CD4-positive, alpha-beta T cell treated with Interleukin-21 for 1 hour (primary cell): ENCODE measurements around the gene THEM4.
"Not testable (repeated sequence)": the region's sequence is repeated elsewhere in the genome, so short reads cannot be mapped to it uniquely, and the experiment has no call there.

Experiments used
- DNase-seq: peaks from one replicate; pipeline ENCODE4 v3.0.0-alpha.2; 2020

The THEM4 gene

DNA sequence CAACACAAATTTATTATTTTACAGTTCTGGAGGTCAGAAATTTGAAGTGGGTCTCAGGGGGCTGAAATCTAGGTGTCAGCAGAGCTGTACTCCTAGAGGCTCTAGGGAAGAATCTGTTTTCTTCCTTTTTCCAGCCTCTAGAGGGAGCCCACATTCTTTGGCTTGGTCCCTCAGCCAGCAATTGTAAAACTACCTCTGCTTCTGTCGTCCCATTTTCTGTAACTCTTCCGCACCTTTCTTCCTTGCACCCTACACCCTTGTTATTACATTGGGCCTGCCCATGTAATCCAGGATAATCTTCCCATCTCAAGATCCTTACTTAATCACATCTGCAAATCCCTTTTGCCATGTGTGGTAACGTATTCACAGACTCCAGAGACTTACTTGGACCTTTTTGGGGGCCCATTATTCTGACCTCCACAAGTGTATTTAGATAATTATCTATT, 24.8 kb upstream of the THEM4 start:
- peak; percentile 78 for DNase-seq

DNA sequence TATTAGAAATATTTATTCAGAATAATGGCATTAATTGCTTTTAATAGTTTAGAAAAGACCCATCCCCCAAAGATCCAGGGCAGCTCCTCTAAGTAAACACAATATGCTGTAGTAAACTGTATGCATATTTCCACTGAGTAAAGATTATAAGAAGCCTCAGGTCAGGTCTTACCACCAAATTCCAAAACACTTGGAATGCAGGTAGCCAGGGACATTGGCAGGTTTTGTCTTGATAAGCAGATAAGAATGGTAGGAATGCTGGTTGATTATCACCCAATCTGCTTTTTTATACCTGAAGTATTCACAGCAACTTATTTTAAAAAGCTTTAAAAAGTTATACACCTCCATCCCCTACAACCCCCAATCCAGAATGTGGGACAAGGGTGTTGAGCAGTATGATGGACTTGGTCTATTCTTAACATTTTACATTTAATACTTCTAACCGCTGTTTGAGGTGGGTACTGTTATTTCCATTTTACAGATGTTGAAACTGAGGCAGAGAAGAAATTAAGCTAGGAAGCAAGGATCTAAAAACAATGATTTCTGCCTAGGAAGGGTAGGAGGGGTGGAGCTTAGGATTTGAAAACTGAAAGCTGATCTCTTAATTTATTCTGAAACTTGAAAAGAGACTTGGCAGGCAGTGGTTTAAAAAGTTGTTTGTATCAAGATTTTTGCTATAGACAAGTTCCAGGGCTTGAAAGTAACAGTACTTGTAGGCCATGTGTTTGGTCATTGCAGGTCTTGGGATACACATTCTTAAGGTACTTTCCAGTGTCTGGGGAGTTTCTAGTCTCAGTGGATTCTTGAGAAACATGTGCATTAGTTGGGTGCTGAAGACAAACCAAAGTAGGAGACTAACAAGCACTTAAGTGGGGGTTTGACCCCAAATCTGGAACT, 15.6 kb upstream of the THEM4 start:
- DNase-seq, result peak; percentile 28

DNA sequence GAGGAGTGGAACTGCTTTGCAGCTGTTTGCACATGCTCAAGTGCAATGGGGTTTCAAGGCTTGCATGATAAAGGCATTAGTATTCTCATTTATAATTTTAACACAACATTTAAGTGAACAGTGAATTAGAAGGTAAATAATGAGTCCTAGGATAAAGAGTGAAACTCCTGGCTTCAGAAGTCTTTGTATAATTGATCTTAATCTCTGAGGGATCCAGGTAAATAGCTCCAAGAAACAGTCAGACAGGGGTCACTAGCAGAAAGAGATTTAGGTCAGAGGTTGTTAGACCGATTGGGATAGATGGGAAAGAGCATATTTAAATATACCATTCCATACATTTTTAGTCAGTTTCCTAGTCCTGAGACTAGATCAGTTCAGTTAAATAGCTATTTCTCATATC, 14.1 kb upstream of the THEM4 start:
- DNase-seq, result no peak

DNA sequence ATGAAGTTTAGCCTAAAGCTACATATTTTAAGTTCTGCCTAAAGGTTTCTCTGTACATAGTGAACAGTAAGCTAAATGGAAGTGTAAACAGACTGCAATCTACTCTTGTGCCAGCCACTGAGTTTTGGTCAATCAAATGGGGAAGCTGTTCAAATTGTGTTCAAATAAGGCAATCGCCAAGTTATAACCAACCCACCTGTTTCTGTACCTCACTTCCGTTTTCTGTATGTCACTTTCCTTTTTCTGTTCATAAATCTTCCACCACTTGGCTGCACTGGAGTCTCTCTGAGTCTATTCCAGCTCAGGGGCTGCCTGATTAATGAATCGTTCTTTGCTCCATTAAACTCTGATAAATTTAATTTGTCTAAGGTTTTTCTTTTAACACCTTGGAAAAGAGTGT, 10.8 kb upstream of the THEM4 start:
- DNase-seq, result no peak

DNA sequence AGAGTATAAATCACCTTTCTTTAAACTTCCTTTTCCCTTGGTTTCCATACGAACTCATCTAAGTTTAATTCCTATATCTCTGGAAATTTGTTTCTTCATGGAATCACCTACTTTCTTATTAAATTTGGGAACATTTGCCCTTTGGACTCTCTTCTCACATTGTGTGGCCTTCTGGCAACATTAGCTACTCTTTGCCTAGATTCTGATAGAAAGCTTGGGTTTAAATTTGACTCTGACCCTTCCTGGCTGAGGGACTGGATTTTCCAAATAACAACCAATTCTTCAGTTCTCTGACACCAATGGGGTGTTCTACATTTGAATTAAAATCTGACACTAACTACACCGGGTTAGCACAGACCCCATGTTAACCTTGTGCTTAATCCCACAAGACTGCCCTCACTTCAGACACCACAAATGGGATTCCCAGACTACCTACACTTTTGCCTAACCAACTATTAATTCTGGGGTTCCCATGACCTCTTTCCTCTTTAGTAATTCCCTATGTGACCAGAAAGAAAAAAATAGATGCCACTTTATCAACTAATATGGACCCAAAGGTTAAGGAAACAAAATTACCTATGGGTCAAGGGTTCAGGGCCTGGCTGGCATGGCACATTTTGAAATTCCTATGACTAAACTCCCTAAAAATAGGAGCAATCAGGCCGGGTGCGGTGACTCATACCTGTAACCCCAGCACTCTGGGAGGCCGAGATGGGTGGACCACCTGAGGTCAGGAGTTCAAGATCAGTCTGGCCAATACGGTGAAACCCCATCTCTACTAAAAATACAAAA, 9.7 kb upstream of the THEM4 start:
- DNase-seq, result no peak

DNA sequence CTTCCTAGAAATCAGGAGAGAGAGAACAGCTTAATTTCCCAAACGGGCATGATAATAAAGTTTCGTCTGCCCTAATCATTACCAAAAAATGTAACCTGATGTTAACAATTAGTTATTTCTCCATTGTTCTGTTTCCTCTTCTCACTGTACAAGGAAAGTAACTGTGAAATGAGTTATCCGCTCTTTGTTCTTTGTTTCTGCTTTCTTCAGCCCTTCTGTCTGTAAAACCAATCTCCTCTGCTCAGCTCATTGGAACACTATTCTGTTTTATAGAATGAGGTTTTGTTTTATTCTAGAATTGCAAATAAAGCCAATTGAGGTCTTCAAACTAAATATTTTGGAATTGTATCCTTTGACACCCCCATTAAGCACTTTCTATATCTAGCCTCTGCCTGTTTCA, 8.8 kb upstream of the THEM4 start:
- no peak for DNase-seq

DNA sequence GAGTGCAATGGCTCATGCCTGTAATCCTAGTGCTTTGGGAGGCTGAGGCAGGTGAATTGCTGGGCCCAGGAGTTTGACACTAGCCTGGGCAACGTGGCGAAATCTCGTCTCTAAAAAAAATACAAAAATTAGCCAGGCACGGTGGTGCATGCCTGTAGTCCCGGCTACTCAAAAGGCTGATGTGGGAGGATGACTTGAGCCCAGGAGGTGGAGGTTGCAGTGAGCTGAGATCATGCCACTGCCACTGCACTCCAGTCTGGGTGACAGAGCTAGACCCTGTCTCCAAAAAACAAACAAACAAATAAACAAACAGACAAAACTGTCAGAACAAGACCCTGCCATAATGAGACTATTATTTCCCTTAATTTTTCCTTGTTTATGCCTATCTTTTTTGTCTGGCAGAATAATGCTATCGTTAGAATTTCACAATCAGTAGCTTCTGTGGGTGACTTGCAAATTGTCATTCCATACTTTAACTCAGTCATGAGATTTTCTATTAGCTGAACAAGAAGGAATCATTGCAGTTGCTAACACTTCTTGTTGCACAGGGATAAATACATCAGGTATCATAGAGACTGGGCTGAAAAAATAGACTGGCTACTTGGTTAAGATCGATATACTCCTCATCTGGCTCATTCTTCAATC, 7.5 kb upstream of the THEM4 start:
- no peak for DNase-seq

DNA sequence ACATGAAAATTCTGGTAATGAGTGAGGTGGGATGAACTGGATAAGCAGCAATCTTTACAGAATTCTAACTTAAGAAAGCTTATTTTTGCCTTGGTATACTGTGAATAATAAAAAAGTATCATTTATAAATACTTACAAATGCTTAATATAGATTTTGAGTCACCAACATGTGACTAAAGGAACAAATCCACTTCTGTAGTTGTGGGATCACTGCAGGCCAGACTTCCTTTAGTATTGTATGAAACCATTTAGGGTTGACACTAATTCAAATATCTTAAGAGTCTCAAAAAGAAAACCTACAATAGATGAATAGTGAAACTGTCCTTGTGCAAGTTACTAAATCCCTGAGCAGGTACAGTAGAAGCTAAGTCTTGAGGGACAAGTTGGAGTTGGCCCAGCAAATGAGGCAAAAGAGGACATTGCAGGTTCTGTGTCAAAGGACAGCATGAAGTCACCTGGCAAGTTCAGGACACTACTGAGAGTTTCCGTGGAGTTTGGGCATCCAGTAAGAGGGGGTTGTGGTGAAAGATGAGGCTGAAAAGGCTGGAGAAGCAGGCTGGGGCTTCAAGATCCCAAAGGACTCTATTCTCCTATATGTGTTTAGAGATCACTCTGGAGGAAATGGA, 5.9 kb upstream of the THEM4 start:
- no peak for DNase-seq

DNA sequence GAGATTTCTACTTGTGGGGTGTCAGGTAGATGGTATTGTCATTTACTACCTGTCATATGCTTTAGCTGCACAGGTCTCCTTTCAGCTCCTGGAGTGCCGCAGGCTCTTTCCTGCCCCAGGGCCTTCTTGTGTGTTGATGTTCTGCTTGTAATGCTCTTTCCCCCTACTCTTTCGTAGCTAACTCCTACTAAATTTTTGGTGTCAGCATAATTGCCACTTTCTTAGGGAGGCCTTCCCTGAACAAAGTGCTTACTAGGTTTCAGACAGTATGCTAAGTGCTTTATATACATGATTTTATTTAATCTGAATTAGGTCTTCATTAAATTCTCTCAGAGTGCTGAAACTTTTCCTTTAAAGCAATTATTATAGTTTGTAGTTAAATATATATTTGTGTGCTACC, 4.8 kb upstream of the THEM4 start:
- no peak for DNase-seq

DNA sequence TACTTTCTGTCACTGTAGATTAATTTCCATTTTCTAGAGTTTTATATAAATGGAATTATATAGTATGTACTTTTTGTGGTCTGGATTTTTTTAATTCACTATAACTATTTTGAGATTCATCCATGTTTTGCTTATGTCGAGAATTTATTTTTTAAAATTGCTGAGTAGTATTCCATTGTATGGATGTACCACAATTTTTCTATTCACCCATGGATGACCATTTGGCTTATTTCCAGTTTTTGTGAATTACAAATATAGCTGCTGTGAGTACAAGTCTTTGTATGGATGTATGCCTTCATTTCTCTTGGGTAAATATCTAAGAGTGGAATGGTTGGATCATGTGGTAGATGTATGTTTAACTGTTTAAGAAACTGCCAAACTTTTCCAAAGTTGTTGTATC, 3.7 kb upstream of the THEM4 start:
- DNase-seq, result no peak

DNA sequence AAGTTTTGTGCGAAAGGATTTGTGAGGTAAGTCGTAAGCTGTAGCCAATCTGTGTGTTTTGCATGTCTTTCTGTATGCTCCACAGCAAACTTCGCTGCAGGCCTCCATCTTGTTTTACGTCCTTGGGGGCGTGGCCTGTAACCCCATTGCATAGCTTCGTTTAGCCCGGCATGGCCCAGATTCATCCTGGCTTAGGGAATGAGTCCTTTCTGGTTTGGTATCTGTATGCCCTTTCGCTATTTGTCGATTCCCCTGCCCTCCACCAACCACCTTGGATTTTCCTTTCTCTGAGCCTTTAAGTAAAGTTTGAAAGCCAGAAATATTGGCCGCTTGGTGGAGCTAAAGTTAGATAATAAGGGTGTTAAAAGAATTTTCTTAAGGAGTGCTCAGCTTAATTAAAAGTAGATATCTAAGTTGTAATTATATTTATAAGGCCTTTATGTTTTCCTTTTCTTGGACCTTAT, 1.1 kb downstream of the THEM4 start:
- DNase-seq, result no peak

DNA sequence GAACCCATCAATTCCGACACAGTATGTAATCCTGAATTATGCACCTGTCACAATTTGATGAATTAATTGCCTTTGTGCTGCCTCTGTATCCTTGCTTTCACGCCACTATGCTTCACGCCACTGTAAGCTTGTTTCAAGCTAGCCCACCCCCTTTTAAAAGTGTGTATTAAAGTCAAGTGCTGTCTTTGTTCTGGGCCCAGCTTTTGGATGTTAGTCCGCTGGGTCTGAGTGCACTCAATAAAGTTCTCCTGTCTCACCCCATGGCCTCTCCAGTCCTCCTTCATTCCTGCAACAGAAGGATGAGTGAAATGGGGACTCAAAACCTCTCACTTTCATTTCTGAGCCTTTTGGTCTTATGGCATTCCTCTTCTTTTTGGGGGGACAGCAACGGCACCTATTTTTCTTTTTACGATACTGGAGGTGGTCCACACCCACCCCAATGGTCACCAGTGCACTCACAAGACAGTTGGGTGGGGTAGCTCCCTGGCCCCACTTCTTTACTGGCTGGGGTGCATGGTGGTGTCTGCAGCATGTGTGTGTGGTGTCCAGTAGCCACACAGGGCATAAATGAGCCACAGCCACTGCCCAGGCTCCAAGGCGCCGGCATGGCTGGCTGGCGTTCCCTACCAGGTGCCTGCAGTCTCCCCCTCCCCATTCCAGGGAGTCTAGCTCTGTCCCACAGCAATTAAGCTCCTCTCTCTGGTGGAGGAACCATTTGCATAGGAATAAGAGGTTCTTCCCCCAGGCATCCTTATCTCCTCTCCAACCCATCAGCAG, 1.8 kb downstream of the THEM4 start:
- no peak for DNase-seq

DNA sequence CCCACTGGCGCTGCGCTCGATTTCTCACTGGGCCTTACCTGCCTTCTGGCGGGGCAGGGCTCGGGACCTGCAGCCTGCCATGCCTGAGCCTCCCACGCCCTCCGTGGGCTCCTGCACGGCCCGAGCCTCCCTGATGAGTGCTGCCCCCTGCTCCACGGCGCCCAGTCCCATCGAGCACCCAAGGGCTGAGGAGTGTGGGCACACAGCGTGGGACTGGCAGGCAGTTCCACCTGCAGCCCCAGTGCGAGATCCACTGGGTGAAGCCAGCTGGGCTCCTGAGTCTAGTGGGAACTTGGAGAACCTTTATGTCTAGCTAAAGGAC, 3.0 kb downstream of the THEM4 start:
- not testable (repeated sequence) for DNase-seq

DNA sequence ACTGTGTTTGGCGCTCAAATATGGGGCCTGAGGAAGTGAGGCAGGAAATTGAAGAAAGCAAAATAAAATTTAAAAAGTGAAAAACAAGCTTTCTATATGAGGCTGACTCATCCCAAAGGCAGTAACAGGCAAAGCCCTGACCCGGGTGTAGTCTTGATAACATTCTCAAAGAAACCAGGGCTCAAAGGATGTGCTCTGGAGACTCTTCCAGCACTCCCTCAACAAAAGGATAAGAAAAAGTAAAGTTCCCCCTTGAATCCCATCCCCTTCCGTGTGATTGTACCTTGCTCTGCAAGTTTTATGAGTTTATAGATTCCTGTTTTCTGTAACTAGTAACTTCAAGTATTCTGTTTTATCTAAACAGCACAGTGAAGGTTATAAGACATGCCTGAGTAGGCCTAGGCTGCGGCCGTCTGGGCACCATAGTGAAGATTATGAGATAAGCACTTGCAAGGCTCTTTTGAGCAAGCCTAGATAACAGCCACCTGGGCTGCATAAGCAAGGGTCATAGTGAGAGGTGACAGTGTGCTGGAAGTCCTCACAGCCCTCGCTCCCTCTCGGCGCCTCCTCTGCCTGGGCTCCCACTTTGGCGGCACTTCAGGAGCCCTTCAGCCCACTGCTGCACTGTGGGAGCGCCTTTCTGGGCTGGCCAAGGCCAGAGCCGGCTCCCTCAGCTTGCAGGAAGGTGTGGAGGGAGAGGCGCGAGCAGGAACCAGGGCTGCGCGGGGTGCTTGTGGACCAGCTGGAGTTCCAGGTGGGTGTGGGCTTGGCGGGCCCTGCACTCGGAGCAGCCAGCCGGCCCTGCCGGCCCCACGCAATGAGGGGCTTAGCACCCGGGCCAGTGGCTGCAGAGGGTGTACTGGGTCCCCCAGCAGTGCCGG, 3.6 kb downstream of the THEM4 start:
- DNase-seq, result peak; percentile 30

DNA sequence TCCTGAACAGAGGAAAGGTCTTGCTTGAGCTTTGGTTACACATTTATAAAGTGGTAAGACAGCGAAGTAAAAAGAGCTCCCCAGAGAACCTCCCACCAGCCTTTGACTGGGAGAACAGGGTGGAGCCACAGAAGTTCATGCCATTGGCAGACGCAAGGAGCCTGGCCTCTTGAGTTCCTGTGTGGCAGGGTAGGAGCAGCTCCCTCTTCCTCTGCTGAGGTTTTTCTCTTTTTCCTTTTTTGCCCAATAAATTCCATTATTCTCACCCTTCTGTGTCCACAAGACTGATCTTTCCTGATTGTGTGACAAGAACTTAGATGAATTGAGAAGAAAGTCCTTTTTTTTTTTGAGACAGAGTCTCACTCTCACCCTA, 4.3 kb downstream of the THEM4 start:
- DNase-seq, result peak; percentile 72

DNA sequence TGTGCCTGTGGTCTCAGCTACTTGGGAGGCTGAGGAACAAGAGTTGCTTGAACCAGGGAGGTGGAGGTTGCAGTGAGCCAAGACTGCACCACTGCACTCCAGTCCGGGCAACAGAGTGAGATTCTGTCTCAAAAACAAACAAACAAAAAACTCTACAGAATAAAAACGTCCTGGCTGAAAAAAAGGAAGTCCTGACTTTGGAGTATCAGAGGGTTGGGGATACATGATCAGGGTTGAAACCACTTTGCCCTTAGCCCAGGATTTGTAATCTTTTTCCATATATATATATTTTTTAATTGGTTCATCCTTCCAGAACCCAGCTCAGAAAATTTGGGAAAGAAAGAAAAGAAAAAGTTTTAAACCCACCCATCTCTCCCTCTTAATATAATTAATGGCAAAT, 6.5 kb downstream of the THEM4 start:
- no peak for DNase-seq

DNA sequence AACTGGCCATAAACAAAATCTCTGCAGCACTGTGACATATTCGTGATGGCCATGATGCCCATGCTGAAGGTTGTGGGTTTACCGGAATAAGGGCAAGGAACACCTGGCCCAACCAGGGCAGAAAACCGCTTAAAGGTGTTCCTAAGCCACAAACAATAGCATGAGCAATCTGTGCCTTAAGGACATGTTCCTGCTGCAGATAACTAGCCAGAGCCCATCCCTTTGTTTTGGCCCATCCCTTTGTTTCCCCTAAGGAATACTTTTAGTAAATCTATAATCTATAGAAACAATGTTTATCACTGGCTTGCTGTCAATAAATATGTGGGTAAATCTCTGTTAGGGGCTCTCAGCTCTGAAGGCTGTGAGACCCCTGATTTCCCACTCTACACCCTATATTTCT, 8.5 kb downstream of the THEM4 start:
- DNase-seq, result not testable (repeated sequence)

DNA sequence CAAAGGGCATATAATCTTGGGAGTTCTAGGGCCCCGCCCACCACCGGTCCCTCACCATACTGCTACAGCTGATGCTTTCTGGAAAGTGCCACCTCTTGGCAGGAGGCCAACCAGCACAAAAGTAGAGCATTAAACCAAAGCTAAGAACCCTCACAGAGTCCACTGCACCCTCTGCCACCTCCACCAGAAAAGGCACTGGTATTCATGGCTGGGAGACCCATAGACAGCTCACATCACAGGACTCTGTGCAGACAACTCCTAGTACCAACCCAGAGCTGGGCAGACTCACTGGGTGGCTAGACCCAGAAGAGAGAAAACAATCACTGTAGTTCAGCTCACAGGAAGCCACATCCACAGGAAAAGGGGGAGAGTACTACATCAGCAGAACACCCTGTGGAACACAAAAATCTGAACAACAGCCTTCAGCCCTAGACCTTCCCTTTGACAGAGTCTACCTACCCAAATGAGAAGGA, 10.8 kb downstream of the THEM4 start:
- DNase-seq, result peak; percentile 76

DNA sequence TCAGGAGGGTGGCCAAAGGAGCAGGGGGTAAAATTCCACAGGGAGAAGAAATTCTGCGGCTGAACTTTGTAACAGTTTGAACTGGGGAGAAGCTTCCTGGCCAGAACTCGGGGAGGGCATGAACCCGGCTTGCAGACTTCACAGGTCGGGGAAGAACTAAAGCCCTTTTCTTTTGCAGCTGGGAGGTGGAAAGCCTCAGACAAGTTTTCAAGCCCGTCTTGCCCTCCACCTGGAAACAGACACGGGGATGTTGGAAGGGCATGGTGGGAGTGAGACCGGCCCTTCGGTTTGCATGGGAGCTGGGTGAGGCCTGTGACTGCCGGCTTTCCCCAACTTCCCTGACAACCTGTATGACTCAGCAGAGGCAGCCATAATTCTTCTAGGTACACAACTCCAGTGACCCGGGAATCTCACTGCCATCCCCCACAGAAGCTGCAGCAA, 11.3 kb downstream of the THEM4 start:
- no peak for DNase-seq

DNA sequence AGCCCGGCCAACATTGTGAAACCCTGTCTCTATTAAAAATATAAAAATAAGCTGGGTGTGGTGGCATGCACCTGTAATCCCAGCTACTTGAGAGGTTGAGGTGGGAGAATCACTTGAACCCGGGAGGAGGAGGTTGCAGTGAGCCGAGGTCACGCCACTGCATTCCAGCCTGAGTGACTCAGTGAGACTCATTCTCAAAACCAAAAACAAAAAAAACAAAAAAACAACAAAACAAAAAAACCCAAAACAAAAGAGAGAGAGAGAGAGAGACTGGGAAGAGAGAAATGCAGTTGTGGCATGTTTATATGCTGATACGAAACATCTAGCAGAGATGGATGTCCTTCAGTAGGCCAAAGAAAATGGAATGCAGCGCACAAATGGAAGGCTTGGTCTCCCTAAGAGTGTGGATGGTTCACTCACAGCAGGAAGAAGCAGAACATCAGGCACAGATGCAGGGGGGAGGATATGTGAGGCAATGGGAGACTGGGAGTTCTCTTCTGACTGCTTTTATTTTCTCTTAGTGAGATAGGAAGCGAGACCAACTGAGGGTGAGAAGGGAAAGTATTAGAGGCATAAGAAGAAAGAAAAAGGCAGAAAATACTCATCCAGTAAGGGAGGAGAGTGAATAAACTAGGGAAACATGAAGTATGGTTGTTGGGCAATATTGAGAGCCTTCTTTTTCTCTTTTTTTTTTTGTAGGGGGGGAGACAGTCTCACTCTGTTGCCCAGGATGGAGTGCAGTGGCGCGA, 16.0 kb downstream of the THEM4 start:
- no peak for DNase-seq
